ENCODE measurements around the gene PLD1. TPM values are rescaled to one million over a fixed set of nuclear protein-coding genes. Genes with fewer than 3 reads are reported as not detected.

The PLD1 gene
- total and polyA plus RNA-seq, 7 donors = 0.73 to 6.7 (median 1.9) TPM

DNA sequence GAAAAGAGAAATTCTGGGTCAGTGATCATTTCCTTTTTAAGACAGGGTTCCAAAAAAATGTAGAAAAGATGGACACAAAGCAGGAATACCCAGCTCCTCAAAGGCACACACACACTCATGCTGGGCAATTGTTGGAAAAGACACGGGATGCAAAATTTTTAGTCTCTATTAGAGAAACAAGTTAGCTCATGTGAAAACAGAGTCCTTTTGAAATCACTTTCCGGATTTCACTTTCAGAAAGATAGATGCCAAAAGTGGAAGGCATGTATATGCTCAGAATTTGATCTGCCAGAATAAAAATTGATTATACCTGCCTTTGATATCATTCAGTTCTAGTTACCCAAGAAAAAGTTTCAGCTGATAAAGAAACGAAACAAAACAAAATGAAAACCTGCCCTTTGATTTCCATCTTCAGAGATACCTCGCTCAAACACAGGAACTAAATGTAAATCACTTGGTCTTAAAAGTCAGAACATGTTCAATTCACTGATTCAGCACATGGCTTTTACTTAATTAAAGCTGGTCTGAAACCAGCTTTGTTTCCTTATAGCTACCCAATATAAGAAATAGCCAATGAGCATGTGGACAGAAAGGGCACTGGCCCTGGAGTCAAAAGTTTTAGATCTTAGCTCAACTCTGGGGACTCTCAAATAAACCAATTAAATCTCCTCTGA is 52.8 kb downstream of the PLD1 start:
- Histone ChIP-seq H3K27ac (no peak overlapping the region), H3K9me3 (no peaks in the 10 kb centered on the region), H3K4me1 (no peaks in the 10 kb centered on the region), H3K36me3 (ENCODE audit: insufficient read depth in 1 of 2, low read depth in 1 of 2) (no peaks in the 10 kb centered on the region), H3K27me3 (ENCODE audit: insufficient read depth in 3 of 3, low read length in 2 of 3) (peaks cover 0 to 14% (median 0%) of the 10 kb centered on the region in 3 donors), H3K4me3 (no peak overlapping the region)
- ATAC-seq = no peak
- DNase-seq = no peak
- 66 to 74% (median 69%) methylated on average over 4 of the region's 4 CpGs for WGBS, 3 donors
- intact Hi-C loops (cut with DNase I) = no loop called here
- TF ChIP-seq, protein P1, sequence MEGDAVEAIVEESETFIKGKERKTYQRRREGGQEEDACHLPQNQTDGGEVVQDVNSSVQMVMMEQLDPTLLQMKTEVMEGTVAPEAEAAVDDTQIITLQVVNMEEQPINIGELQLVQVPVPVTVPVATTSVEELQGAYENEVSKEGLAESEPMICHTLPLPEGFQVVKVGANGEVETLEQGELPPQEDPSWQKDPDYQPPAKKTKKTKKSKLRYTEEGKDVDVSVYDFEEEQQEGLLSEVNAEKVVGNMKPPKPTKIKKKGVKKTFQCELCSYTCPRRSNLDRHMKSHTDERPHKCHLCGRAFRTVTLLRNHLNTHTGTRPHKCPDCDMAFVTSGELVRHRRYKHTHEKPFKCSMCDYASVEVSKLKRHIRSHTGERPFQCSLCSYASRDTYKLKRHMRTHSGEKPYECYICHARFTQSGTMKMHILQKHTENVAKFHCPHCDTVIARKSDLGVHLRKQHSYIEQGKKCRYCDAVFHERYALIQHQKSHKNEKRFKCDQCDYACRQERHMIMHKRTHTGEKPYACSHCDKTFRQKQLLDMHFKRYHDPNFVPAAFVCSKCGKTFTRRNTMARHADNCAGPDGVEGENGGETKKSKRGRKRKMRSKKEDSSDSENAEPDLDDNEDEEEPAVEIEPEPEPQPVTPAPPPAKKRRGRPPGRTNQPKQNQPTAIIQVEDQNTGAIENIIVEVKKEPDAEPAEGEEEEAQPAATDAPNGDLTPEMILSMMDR (IDR thresholded peaks at IDR 0.05) = no peak

DNA sequence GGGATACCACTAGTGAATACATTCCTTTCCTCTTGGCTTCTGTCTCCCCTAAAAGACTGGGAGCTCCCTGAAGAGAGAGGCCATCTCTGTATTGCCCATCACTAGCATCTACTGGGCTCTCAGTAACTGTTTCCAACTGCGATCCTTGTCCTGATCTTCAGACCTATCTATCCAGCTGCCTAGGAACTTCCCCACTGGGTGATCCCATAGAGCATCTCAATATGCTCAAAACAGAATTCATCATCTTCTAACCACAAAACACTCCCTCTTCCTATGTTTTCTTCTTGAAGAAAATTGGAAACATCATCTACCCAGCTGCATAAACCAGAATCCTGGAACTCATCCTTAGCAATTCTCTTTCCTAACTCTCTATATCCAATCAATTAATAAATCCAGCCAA is 54.6 kb downstream of the PLD1 start:
- no peak overlapping the region for H3K4me3 ChIP-seq
- H3K9me3 ChIP-seq = no peaks in the 10 kb centered on the region
- H3K4me1 ChIP-seq = no peaks in the 10 kb centered on the region
- no peak overlapping the region for H3K27ac ChIP-seq
- ATAC-seq (no peak), DNase-seq (no peak)
- intact Hi-C loops (cut with DNase I) = no loop called here
- peaks cover 0 to 14% (median 0%) of the 10 kb centered on the region in 3 donors for H3K27me3 ChIP-seq (ENCODE audit: insufficient read depth in 3 of 3, low read length in 2 of 3)
- TF ChIP-seq, protein P1 (IDR thresholded peaks at IDR 0.05) = no peak
- H3K36me3 ChIP-seq (ENCODE audit: insufficient read depth in 1 of 2, low read depth in 1 of 2) = no peaks in the 10 kb centered on the region
- WGBS, 3 donors = 80 to 91% (median 83%) methylated on average over 1 of the region's 1 CpG

DNA sequence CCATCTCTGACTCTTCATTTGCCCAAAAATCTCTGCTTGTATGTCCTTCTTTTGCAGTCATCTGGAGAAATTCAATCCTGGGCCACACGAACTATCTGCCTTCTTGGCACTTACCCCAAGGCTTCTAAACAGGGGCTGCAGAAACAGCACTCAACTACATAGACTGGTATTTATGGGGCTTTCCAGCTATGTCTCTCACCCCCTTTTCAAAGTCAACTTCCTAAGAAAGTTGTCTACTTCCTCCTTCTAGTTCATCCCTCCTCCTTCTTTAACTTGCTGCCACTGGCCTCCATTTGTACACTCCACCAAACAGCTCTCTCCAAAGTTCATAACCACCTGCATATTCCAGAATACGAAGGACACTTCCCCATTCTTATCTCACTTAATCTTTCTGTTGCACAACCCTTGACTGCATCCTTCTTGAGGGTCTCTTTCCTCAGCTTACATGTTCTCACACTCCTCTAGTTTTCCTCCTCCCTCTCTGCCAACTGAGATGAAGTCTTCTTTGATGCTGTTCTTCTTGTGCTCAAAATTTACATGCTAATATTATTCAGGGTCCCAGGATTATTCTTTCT is 55.2 kb downstream of the PLD1 start:
- intact Hi-C loops (cut with DNase I) = no loop called here
- DNase-seq (no peak), ATAC-seq (no peak)
- TF ChIP-seq, protein P1 (IDR thresholded peaks at IDR 0.05) = no peak
- Histone ChIP-seq H3K4me3 (no peak overlapping the region), H3K36me3 (ENCODE audit: insufficient read depth in 1 of 2, low read depth in 1 of 2) (no peaks in the 10 kb centered on the region), H3K4me1 (no peaks in the 10 kb centered on the region), H3K27me3 (ENCODE audit: insufficient read depth in 3 of 3, low read length in 2 of 3) (peaks cover 0 to 14% (median 0%) of the 10 kb centered on the region in 3 donors), H3K27ac (no peak overlapping the region), H3K9me3 (no peaks in the 10 kb centered on the region)
- 67 to 80% (median 77%) methylated on average over 2 of the region's 2 CpGs for WGBS, 3 donors

DNA sequence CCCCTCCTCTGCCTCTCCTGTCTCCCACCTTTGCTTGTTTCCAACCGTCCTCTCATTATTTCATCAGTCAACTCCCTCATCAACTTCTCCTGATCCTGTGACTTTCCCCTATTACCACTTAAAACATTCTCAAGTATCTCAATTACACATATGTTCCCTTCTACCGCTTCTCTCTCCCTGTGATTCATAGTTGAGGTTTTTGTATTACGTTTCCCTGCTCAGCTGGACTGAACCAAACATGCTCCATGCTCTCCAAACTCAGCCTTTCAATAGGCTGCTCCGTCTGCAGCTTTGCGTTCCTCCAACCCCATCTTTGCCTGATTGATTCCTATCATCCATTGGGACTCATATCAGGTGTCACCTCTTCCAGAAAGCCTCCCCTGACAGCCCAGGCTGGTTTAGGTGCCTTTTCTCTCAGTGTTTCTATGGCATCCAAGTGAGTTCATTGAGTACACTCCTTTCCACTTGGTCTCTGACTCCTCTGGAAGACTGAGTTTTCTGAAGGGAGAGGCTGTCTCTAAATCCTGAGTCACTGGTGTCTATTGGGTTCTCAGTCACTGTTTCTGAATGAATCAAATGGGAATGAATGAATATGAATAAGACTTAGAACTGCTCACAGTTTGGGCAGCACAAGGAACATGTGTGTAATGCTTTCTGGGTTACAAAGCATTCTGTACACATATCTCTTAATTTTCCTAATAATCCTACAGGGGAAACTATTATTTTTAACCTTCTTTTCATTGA is 56.4 kb downstream of the PLD1 start:
- intact Hi-C loops (cut with DNase I) = no loop called here
- ATAC-seq = peak in 1 of 4 donors; percentile 40
- peaks cover 1% of the 10 kb centered on the region for H3K4me1 ChIP-seq
- WGBS, 3 donors = 84 to 93% (median 90%) methylated on average over 5 of the region's 5 CpGs
- no peak for DNase-seq
- TF ChIP-seq, protein P1 (IDR thresholded peaks at IDR 0.05) = no peak
- H3K36me3 ChIP-seq (ENCODE audit: insufficient read depth in 1 of 2, low read depth in 1 of 2) = no peaks in the 10 kb centered on the region
- H3K9me3 ChIP-seq = no peaks in the 10 kb centered on the region
- no peak overlapping the region for H3K27ac ChIP-seq
- peaks cover 0 to 14% (median 0%) of the 10 kb centered on the region in 3 donors for H3K27me3 ChIP-seq (ENCODE audit: insufficient read depth in 3 of 3, low read length in 2 of 3)
- no peak overlapping the region for H3K4me3 ChIP-seq

Measured in psoas muscle (tissue), 8 donors.